HG03060 (cell line): ENCODE results near the gene FRK.
A peak's percentile ranks its signal among the peaks of the same experiment; 100 is the strongest.
"Not testable (repeated sequence)": the region's sequence is repeated elsewhere in the genome, so short reads cannot be mapped to it uniquely, and the experiment has no call there.

Experiments
- ATAC-seq: cut with Tn5 transposase; IDR thresholded peaks from one replicate; pipeline ENCODE4 v1.9.1; 2021; ENCODE audit warnings: low read depth, moderate number of reproducible peaks; ENCODE audit not compliant: unreplicated experiment

The FRK gene

DNA sequence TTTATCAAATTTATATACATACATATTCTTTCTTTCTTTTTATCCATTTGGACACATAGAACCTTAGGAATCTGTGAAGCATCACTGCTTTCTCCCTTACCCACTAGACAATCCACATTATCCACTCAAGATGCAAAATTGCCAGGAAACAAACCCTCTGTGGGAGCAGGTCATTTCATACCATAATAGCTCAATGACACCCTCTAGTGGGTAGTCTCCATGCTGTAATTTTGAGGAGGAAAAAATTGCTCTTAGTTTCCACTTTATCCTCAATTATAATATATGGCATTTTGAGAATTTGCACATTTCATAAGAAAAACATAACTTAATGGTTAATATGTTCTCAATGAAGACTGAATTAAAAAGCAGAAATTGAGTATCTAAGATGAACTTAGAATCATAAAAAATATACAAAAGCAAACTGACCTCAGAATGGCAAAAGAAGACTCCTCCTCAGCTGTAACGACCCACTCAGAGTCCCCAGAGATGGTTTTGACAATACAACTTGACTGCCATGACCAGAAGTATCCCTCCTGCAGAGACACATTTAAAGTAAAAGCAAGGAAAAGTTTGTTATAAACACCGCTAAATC lies 164.1 kb downstream of the FRK start:
- ATAC-seq: no peak

DNA sequence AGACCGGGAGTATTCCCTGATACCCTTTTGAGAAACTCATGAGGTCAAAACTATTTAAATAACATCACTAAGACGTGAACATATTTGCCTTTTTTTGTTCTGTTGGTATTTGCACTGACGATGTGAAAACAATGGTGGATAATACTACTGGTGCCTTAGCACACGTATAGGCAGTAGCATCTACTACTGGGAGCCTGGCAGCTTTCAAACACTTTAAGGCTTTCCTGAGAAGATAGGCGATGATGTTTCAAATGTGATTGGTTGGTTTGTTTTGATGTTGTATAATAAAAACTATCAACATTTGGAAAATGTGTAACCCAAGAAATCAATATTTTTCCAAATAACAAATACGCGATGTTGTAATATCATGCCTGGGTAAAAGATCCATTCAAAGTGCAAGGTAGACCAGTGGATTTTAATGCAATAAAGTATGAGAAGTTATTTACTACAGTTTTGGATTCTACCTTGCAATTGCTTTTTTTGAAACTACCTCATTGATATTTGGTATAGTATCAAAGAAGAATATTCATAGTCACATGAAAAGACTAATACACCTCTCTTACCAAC lies 166.2 kb downstream of the FRK start:
- no peak for ATAC-seq

DNA sequence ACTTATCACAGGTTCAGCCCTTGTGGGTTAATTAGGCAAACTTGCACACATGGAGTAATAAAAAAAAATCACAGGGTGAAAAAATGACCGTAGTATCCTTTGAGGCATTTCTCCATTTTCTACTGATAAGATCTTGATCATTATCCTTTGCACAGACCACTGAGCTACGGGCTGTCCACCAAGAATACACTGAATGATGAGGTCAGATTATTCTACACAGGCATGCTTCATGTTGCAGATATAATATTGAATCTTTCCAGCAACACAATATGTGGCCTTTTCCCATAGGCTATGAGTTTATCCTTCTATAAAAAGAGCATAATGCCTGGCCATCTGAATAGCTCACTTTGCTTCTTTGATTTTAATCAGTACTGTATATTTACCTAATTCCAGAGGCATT lies 168.9 kb downstream of the FRK start:
- no peak for ATAC-seq

DNA sequence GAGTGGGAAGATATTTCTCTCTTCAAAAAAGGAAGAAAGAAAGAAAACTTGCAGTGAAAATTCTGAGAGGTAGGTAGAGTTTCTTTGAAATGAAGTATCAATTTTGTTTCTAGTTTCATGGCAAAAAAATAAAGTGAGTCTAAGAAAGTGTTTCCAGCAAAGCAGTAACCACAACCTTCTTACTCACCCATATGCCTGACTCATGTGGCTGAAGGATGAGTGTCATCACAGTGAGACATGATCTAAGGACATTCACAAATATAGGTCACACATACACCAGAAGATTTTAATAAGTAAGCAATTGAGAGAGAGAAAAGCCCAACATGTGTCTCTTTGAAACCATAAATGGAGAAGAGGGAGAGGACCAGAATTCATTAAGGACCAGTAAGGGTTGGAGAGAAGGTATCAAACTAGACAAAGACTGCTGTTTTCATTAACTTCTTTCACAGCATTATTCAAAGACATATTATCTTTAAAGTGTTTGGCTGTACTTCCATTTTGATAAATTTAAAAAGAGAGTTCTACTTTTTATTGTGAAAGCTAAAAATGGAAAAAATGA lies 169.5 kb downstream of the FRK start:
- peak; percentile 99 for ATAC-seq

DNA sequence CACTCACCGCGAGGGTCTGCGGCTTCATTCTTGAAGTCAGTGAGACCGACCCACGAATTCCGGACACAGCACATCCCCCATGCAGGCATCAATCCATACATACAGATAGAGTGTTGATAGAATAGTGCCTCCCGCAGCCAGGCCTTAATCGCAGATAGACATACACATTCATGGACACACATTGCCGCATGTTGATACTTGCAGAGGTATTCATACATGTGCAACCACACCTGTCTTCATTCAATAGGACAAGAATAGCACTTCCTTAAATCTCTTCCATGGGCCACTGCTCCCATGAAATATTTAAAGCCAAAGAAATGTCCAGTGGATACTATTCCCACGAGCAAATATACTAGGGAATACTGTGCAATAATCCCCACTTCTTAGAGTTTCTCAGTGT lies 170.5 kb downstream of the FRK start:
- no peak for ATAC-seq

DNA sequence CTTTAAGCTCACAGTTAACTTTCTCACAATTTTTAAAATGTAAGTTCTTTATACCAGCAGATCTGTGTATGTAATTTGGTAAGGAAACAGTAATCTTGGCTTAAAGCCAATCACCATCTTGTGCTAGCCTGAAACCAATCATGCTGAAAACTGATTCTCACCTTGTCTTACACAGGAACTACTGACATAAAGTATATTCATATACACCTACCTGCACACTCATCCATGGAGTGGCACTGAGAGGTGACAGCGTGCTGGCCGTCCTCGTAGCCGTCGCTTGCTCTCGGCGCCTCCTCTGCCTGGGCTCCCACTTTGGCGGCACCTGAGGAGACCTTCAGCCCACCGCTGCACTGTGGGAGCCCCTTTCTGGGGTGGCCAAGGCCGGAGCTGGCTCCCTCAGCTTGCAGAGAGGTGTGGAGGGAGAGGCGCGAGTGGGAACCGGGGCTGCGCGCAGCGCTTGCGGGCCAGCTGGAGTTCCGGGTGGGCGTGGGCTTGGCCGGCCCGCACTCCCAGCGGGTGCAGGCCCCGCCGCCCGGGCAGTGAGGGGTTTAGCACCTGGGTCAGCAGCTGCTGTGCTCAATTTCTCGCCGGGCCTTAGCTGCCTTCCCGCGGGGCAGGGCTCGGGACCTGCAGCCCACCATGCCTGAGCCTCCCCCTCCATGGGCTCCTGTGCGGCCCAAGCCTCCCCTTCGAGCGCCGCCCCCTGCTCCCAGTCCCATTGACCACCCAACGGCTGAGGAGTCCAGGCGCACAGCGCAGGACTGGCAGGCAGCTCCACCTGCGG lies 171.8 kb downstream of the FRK start:
- ATAC-seq: not testable (repeated sequence)

DNA sequence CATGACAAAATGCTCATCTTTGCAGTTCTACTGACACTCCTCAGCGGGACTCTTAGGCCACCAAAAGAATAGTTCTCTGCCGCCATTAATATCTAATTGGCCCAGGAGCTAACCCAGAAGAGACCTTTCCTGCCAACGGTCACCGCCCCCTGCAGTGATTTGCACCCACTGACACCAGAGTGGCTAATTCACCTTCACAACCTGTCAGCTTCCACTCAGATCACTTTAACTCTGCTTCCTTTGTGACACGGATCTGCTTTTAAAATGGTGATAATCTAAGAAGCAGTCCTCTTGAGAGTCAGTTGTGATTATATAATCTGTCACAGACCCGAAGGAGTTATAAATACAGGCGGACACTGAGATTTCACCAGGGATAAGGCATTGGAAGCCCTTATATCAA lies 172.8 kb downstream of the FRK start:
- no peak for ATAC-seq

DNA sequence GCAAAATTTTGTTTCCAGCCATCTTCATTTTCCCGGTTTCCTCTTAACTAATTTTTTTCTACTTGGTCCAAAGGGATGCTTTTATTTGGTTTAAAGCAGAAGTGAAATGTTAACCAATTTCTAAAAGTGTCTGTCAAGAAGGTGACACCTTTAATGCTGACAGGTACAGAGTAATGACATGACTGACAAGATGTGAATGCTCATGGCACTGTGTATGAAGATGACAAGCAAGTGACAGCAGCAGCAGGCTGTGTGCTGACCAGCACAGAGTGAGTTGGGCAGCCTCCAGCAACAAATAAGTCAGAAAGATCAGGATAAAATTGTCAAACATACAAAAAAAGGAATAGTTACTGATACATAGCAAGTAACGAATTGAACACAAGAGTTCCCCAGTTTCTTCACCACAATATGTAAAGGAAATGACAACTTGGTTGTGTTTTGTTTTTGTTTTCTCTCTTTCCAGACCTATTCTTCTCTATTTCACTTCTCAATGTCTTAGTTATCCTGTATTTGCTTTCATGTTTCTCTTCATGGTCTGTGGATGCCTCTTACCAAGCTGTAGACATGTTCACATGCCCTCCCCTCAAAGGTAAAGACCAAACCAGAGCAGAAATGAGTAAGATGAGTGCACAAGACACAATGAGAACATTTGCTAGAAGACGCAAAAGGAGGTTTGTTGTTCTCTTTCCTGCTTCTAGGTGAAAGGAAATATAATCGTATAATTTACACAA lies 174.9 kb downstream of the FRK start:
- peak; percentile 45 for ATAC-seq

DNA sequence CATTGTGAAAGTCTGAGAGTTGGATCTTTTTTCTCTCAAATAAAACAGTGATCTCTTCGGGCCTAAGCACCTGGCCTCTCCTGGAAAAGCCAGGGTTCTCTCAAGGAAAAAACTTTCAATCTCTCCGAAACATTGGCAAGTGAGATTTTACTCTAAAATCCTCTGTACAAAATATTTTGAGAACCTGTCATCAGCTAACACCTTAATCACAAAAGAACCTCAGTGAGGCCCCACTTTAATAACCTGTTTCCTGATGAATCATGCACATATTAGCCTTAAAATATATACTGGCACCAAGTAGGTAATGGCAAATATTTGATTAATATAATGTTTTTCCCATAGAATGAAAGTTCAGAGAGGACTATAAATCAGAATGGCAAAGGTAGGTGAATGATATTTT lies 177.9 kb downstream of the FRK start:
- no peak for ATAC-seq

DNA sequence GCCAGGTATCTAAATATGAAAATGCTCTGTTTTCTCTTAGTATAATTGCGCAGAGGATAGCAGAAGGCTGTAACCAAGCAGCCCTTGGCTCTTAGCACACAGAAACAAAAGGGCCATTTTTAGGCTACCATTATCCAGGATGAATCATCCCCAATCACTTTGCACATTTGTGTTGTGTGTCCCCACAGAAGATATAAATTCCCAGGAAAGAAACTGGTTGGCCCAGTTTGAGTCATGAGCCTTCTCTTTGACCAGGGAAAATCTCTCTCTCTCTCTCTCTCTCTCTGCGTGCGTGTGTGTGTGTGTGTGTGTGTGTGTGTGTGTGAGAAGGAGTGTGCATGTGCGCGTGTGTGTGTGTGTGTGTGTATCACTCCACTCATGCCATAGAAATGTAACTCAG lies 178.5 kb downstream of the FRK start:
- ATAC-seq: no peak
